ENCODE results near the gene WDTC1. TPM values are rescaled to one million over a fixed set of nuclear protein-coding genes. Genes with fewer than 3 reads are reported as not detected.

Gene WDTC1
- total and polyA plus RNA-seq, 9 of the 15 experiments (the other 6 are each of a cell fraction or from before 2014, with no cell fraction given), result 0.18 to 32.3 (median 8.8) TPM

DNA sequence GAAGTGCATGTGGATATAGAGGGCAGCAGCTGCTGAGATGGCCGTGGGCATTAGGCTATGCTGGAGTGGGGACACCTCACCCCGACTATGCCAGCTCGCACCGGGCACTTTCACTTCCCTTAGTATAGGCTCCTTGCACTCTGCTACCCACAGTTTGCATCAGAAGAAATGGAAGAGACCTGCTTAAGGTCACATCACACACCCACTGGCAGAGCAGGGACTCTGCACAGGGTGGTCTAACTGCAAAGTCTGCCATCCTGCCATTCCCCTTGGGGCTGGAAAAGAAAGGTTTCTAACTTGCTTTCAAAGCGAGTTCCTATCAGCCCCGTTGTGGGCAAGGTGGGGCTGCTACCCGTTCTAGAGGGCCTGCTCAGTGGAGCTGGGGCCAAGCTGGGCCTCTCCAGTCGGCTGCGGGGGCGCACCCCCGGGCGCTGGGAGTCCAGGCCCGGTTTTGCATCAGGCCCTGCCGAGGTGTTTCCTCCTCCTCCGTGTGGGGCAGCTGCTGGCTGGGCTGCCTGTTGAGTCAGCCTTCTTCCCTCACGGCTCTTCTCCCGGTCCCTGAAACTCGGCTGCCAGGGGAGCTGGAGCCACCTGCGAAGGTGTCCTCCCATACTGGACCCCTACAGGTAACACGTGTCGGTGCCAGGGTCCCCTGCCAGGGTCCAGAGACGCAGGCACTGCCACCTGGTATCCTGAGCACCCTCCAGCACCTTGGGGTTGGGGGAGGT lies 107.3 kb downstream of the WDTC1 start, which contains the start of gene SYTL1 (continued):
- no peak for TF ChIP-seq SRSF1 (IDR thresholded peaks at IDR 0.05; ENCODE audit: low read depth, low read length)
- no peak for TF ChIP-seq CHCHD3 (CRISPR knock-in tag; IDR thresholded peaks at IDR 0.05)
- TF ChIP-seq RUNX1 (IDR thresholded peaks at IDR 0.05; ENCODE audit: low read depth), result no peak
- TF ChIP-seq ZNF512 (tag; IDR thresholded peaks at IDR 0.05), result no peak
- no peak for TF ChIP-seq POLR3A (IDR thresholded peaks at IDR 0.05; ENCODE audit: borderline replicate concordance, extremely low read depth, insufficient read depth, insufficient read length)
- peak; percentile 14 for TF ChIP-seq PRDM10 (IDR thresholded peaks at IDR 0.05; ENCODE audit: partially characterized antibody)
- TF ChIP-seq ATF7 (IDR thresholded peaks at IDR 0.05), result no peak; the same call in 1 of the 2 replicates
- no peak for TF ChIP-seq FOXA1 (IDR thresholded peaks at IDR 0.05; ENCODE audit: borderline replicate concordance)
- 0 out of 2 replicates have a peak, but pooled peaks have one; percentile 28 for TF ChIP-seq SMAD3 (CRISPR knock-in tag; conservative IDR thresholded peaks at IDR 0.05)
- no peak for TF ChIP-seq ZNF561 (CRISPR knock-in tag; conservative IDR thresholded peaks at IDR 0.05)
- TF ChIP-seq ZNF140 (CRISPR knock-in tag; IDR thresholded peaks at IDR 0.05), result no peak
- no peak for TF ChIP-seq NR4A1 (CRISPR knock-in tag; IDR thresholded peaks at IDR 0.05)
- no peak for TF ChIP-seq NR4A1 (tag; IDR thresholded peaks at IDR 0.05)
- TF ChIP-seq XRCC5 (IDR thresholded peaks at IDR 0.05; ENCODE audit: low read depth, low read length), result 0 out of 2 replicates have a peak, but pooled peaks have one; percentile 13
- TF ChIP-seq PTRF (tag; IDR thresholded peaks at IDR 0.05), result no peak
- peak in 1 of 2 experiments; percentile 33; a peak in 1 of 4 replicates for TF ChIP-seq NRF1 (conservative IDR thresholded peaks at IDR 0.05 in 1 of 2, IDR thresholded peaks at IDR 0.05 in 1 of 2)
- no peak for TF ChIP-seq STAT5B (CRISPR knock-in tag; IDR thresholded peaks at IDR 0.05)
- no peak for TF ChIP-seq PPARD (CRISPR knock-in tag; IDR thresholded peaks at IDR 0.05)
- no peak for TF ChIP-seq ELF1 (tag; IDR thresholded peaks at IDR 0.05)
- TF ChIP-seq GABPA (tag; conservative IDR thresholded peaks at IDR 0.05; ENCODE audit: low read depth), result no peak
- no peak for TF ChIP-seq C11orf30 (IDR thresholded peaks at IDR 0.05; ENCODE audit: low read depth)
- TF ChIP-seq POLR3G (IDR thresholded peaks at IDR 0.05; ENCODE audit: extremely low read depth, insufficient read length, insufficient replicate concordance), result no peak

Data from K562 (cell line).